Karpas-422 (cell line): ENCODE measurements around the gene HMSD. TPM values are rescaled to one million over a fixed set of nuclear protein-coding genes. Genes with fewer than 3 reads are reported as not detected.

ENCODE experiments used
- DNase-seq: peaks from one replicate; pipeline ENCODE4 v3.0.0-alpha.2; 2015
- H2AFZ ChIP-seq: fragments of 200-600 bp; sonication (generic); 2 replicates; pipeline ENCODE4 v1.6.1; 2014; ENCODE audit warnings: antibody characterized with exemption, low read length, mixed read lengths
- H3K27ac ChIP-seq: fragments of 200-600 bp; sonication (generic); 2 replicates; pipeline ENCODE4 v1.5.1; 2014; ENCODE audit warnings: mild to moderate bottlenecking, low read length, moderate library complexity
- H3K27me3 ChIP-seq: fragments of 200-600 bp; sonication (generic); 2 replicates; pipeline ENCODE4 v1.6.1; 2014; ENCODE audit warnings: low read length, mixed read lengths
- H3K36me3 ChIP-seq: fragments of 200-600 bp; sonication (generic); 2 replicates; pipeline ENCODE4 v1.6.1; 2014; ENCODE audit warnings: low read length, mixed read lengths; ENCODE audit not compliant: insufficient read depth
- H3K4me1 ChIP-seq: fragments of 200-600 bp; sonication (generic); 2 replicates; pipeline ENCODE4 v1.6.1; 2014; ENCODE audit warnings: mild to moderate bottlenecking, low read length, mixed read lengths
- H3K4me2 ChIP-seq: fragments of 200-600 bp; sonication (generic); 2 replicates; pipeline ENCODE4 v1.6.1; 2014; ENCODE audit warnings: low read length, low read depth, mild to moderate bottlenecking; ENCODE audit not compliant: poor library complexity, severe bottlenecking
- H3K4me3 ChIP-seq: fragments of 200-600 bp; sonication (generic); 2 replicates; pipeline ENCODE4 v1.5.1; 2014; ENCODE audit warnings: mild to moderate bottlenecking, antibody characterized with exemption, low read length, mixed read lengths
- H3K79me2 ChIP-seq: fragments of 200-600 bp; sonication (generic); 2 replicates; pipeline ENCODE4 v1.6.1; 2014; ENCODE audit warnings: mild to moderate bottlenecking, low read length, mixed read lengths
- H3K9ac ChIP-seq: fragments of 200-600 bp; sonication (generic); 2 replicates; pipeline ENCODE4 v1.6.0; 2014; ENCODE audit warnings: low read length
- H3K9me2 ChIP-seq: fragments of 200-600 bp; sonication (generic), shearing (Covaris generic); replicated peaks from 2 replicates; pipeline ENCODE4 v1.6.0; 2014; ENCODE audit warnings: mild to moderate bottlenecking, low read length, moderate library complexity; ENCODE audit not compliant: insufficient read depth
- H3K9me3 ChIP-seq: fragments of 300-700, 200-600 bp; sonication (generic); 2 replicates; pipeline ENCODE4 v1.6.1; 2014; ENCODE audit warnings: low read length, mixed read lengths
- H4K20me1 ChIP-seq: fragments of 200-600 bp; sonication (generic); 2 replicates; pipeline ENCODE4 v1.6.1; 2014; ENCODE audit warnings: mild to moderate bottlenecking, antibody characterized with exemption, low read length, low read depth; ENCODE audit not compliant: insufficient read depth
- total RNA-seq: library from RNA; depleted of rRNA; stranded (reverse); fragments of >200 nt; shearing (Covaris generic); gene quantifications from 2 replicates; pipeline ENCODE4 v1.2.3, GENCODE V29; 2014; ENCODE audit warnings: low replicate concordance

The HMSD gene
- total RNA-seq, 1 experiment from 2014 or later: not detected

DNA sequence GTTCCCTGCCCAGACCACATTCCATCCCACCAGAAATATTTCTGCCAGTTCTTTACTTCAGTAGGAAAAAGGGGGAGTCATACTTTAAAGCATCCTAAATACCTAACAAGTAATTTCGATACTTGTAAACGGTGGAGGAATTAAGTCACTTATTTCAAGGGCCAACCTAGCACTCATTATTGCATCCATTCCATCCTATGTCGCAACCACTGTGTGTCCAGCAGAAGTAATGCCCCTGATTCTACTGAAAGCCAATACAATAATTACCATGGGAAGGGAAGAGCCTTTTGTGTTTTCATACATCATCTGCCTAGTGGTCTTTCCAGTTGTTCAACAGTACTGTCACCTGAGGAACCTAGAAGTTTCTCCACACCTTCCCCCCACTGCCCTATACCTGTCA lies 33.3 kb downstream of the HMSD start:
- Histone ChIP-seq H3K9me2 (no peaks in the 10 kb centered on the region), H2AFZ (no peak overlapping the region), H3K36me3 (no peaks in the 10 kb centered on the region), H3K79me2 (no peaks in the 10 kb centered on the region), H3K4me2 (no peak overlapping the region), H3K9me3 (no peaks in the 10 kb centered on the region), H4K20me1 (no peaks in the 10 kb centered on the region), H3K4me3 (no peak overlapping the region), H3K27me3 (no peaks in the 10 kb centered on the region), H3K4me1 (peaks cover 3% of the 10 kb centered on the region), H3K27ac (no peak overlapping the region), H3K9ac (no peak overlapping the region)
- DNase-seq: no peak

GRCh38 chr18:63986885-63987284 lies 37.8 kb downstream of the HMSD start:
- no peaks in the 10 kb centered on the region for H3K4me1 ChIP-seq
- no peak overlapping the region for H3K4me2 ChIP-seq
- no peaks in the 10 kb centered on the region for H4K20me1 ChIP-seq
- no peak overlapping the region for H3K9ac ChIP-seq
- H3K27me3 ChIP-seq: no peaks in the 10 kb centered on the region
- H3K27ac ChIP-seq: no peak overlapping the region
- H3K4me3 ChIP-seq: no peak overlapping the region
- H3K9me2 ChIP-seq: no peaks in the 10 kb centered on the region
- H3K9me3 ChIP-seq: no peaks in the 10 kb centered on the region
- H2AFZ ChIP-seq: no peak overlapping the region
- H3K79me2 ChIP-seq: no peaks in the 10 kb centered on the region
- H3K36me3 ChIP-seq: no peaks in the 10 kb centered on the region
- DNase-seq: no peak

- H3K4me3 ChIP-seq: no peak overlapping the region
Observed at GRCh38 chr18:63987743-63988142, 38.6 kb downstream of the HMSD start.

GRCh38 chr18:63992751-63993150 lies 43.6 kb downstream of the HMSD start:
- H3K4me3 ChIP-seq: no peak overlapping the region
- peaks cover 2% of the 10 kb centered on the region; the same call in 1 of the 2 replicates for H3K27me3 ChIP-seq
- H3K9me3 ChIP-seq: no peaks in the 10 kb centered on the region
- H3K9ac ChIP-seq: no peak overlapping the region
- H3K36me3 ChIP-seq: no peaks in the 10 kb centered on the region
- no peaks in the 10 kb centered on the region for H3K79me2 ChIP-seq
- H3K4me1 ChIP-seq: no peaks in the 10 kb centered on the region
- no peak overlapping the region for H2AFZ ChIP-seq
- H3K27ac ChIP-seq: no peak overlapping the region
- no peak overlapping the region for H3K4me2 ChIP-seq
- H3K9me2 ChIP-seq: no peaks in the 10 kb centered on the region
- DNase-seq: no peak
- no peaks in the 10 kb centered on the region for H4K20me1 ChIP-seq

More at GRCh38 chr18:63987743-63988142, 38.6 kb downstream of the HMSD start:
- H3K27me3 ChIP-seq: no peaks in the 10 kb centered on the region
- no peak overlapping the region for H2AFZ ChIP-seq
- DNase-seq: no peak
- H3K27ac ChIP-seq: no peak overlapping the region
- no peaks in the 10 kb centered on the region for H3K9me3 ChIP-seq
- H3K9ac ChIP-seq: no peak overlapping the region
- no peaks in the 10 kb centered on the region for H3K4me1 ChIP-seq
- no peaks in the 10 kb centered on the region for H3K9me2 ChIP-seq
- H3K4me2 ChIP-seq: no peak overlapping the region
- H4K20me1 ChIP-seq: no peaks in the 10 kb centered on the region
- H3K79me2 ChIP-seq: no peaks in the 10 kb centered on the region
- no peaks in the 10 kb centered on the region for H3K36me3 ChIP-seq

DNA sequence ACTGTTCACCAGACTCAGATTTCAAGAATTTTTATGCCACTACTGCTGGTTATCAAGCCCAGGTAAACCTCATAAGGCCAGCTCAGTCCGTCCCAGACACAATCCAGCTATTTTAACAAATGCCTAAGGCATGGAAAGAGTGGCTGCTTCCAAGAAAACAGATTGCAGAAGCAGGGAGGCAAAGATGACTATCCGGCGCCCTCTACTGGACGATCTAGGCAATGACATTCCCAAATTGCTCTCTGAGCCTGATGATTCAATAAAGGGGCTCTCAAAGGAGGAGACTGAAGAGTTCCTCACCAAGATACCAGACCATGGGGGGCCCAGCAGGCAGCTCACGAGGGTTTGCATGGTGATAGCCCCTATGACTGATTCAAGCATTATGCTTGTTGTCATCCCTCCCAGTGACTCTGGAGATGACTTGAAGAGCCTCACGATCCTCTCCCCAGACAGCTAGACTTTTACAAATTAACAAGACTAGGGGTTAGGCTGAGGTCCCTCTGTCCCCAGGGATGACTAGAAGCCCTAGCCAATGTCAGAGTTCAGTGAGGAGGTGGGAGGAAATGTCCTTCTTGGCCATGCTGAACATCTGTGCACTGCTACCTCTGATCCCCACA lies 45.8 kb downstream of the HMSD start:
- DNase-seq: peak; percentile 80
- no peak overlapping the region for H3K4me3 ChIP-seq
- H3K36me3 ChIP-seq: no peaks in the 10 kb centered on the region
- no peaks in the 10 kb centered on the region for H3K9me2 ChIP-seq
- no peak overlapping the region for H3K27ac ChIP-seq
- H3K9me3 ChIP-seq: no peaks in the 10 kb centered on the region
- H3K79me2 ChIP-seq: no peaks in the 10 kb centered on the region
- H3K4me1 ChIP-seq: no peaks in the 10 kb centered on the region
- no peak overlapping the region for H3K9ac ChIP-seq
- peaks cover 2% of the 10 kb centered on the region; the same call in 1 of the 2 replicates for H3K27me3 ChIP-seq
- no peak overlapping the region for H3K4me2 ChIP-seq
- no peaks in the 10 kb centered on the region for H4K20me1 ChIP-seq
- H2AFZ ChIP-seq: no peak overlapping the region

DNA sequence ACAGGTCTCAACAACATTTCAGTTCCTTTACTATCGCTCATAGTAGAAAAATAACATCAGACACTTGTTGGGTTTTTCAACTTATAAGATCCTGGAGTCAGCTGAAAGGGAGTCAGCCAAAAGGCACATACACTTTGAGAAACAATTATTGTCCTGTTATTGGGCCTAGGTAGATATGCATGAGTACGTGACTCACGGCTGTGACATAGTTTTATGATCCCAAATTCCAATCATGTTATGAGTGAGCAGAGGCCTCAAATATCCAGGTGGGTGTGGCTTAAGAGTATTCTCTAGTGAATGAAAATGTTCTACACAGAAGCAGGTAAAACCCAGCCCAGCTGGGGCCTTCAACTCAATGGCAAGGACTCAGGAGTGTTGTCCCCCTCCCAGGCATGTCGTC lies 47.9 kb downstream of the HMSD start:
- H4K20me1 ChIP-seq: no peaks in the 10 kb centered on the region
- H3K27me3 ChIP-seq: peaks cover 2% of the 10 kb centered on the region; the same call in 1 of the 2 replicates
- H3K36me3 ChIP-seq: no peaks in the 10 kb centered on the region
- H3K4me3 ChIP-seq: no peak overlapping the region
- no peak overlapping the region for H3K4me2 ChIP-seq
- H3K27ac ChIP-seq: no peak overlapping the region
- H3K4me1 ChIP-seq: no peaks in the 10 kb centered on the region
- no peaks in the 10 kb centered on the region for H3K9me2 ChIP-seq
- no peak for DNase-seq
- H2AFZ ChIP-seq: no peak overlapping the region
- no peaks in the 10 kb centered on the region for H3K79me2 ChIP-seq
- no peaks in the 10 kb centered on the region for H3K9me3 ChIP-seq
- no peak overlapping the region for H3K9ac ChIP-seq

DNA sequence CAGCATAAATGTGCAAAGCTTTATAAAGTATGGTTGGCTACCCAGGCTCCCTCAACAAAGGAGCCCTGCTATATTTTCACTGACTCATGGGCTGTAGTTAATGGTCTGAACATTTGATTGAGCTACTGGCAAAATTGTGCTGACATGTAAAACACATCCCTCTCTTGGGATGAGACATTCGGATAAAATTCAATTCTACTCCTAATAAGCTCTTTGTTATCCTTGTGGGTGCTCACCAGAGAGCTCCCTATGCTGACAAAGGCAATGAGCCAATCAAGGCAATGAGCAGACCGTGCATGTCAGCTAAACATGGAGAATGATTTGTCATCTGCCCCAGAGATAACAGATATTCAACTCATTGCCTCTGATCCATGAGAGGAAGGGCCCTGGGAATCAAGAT lies 48.5 kb downstream of the HMSD start:
- no peak overlapping the region for H2AFZ ChIP-seq
- H3K4me3 ChIP-seq: no peak overlapping the region
- H3K36me3 ChIP-seq: no peaks in the 10 kb centered on the region
- H3K9ac ChIP-seq: no peak overlapping the region
- no peaks in the 10 kb centered on the region for H3K4me1 ChIP-seq
- no peaks in the 10 kb centered on the region for H3K9me3 ChIP-seq
- H3K27me3 ChIP-seq: peaks cover 2% of the 10 kb centered on the region; the same call in 1 of the 2 replicates
- DNase-seq: no peak
- no peaks in the 10 kb centered on the region for H4K20me1 ChIP-seq
- no peak overlapping the region for H3K4me2 ChIP-seq
- H3K79me2 ChIP-seq: no peaks in the 10 kb centered on the region
- no peaks in the 10 kb centered on the region for H3K9me2 ChIP-seq
- no peak overlapping the region for H3K27ac ChIP-seq

- no peak overlapping the region for H3K4me2 ChIP-seq
- H3K9ac ChIP-seq: no peak overlapping the region
- H2AFZ ChIP-seq: no peak overlapping the region
- H4K20me1 ChIP-seq: no peaks in the 10 kb centered on the region
- H3K27me3 ChIP-seq: peaks cover 2% of the 10 kb centered on the region; the same call in 1 of the 2 replicates
- H3K79me2 ChIP-seq: no peaks in the 10 kb centered on the region
- no peaks in the 10 kb centered on the region for H3K9me2 ChIP-seq
- H3K4me1 ChIP-seq: no peaks in the 10 kb centered on the region
- no peaks in the 10 kb centered on the region for H3K36me3 ChIP-seq
- H3K4me3 ChIP-seq: no peak overlapping the region
- H3K9me3 ChIP-seq: no peaks in the 10 kb centered on the region
- H3K27ac ChIP-seq: no peak overlapping the region
- DNase-seq: no peak
Observed at GRCh38 chr18:63999871-64000270, 50.8 kb downstream of the HMSD start.
